ENCODE data around the gene PEAK1.

PEAK1 gene

DNA sequence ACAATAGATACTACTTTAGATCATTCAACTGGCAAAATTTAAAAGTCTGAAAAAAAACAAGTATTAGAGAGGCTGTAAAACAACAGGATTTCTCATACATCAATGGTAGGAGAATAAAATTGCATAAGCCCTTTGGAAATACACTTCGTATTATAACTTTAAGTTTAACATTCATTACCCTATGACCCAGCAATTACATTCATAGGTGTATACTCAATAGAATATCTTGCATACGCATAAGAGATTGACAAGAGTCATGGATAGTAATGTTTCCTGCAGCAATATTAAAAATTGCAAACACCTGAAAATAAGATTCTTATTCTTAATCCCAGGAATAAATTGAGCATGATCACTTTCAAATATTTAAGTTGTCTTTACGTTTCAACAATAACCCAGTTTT is 63.6 kb downstream of the PEAK1 start:
- ChIA-PET CTCF (no interaction called here), POLR2A (no interaction called here)
- Histone ChIP-seq H3K9me3 (ENCODE audit: control insufficient read depth, insufficient read depth, low read depth, low read length) (no peaks in the 10 kb centered on the region), H3K4me3 (ENCODE audit: low read depth, low read length) (no peak overlapping the region), H3K4me1 (ENCODE audit: control insufficient read depth, insufficient read depth, low read length) (peaks cover 3% of the 10 kb centered on the region; the same call in 1 of the 2 replicates), H3K36me3 (ENCODE audit: control insufficient read depth in 2 of 2, insufficient read depth in 1 of 2, low read length in 2 of 2) (no peaks in the 10 kb centered on the region; a peak in 1 of 3 replicates), H3K27ac (ENCODE audit: extremely low read depth, low read depth, low read length) (no peak overlapping the region)
- TF ChIP-seq MZF1 (tag by site-specific recombination; IDR thresholded peaks at IDR 0.05; ENCODE audit: borderline replicate concordance): no peak
- TF ChIP-seq, protein P1, sequence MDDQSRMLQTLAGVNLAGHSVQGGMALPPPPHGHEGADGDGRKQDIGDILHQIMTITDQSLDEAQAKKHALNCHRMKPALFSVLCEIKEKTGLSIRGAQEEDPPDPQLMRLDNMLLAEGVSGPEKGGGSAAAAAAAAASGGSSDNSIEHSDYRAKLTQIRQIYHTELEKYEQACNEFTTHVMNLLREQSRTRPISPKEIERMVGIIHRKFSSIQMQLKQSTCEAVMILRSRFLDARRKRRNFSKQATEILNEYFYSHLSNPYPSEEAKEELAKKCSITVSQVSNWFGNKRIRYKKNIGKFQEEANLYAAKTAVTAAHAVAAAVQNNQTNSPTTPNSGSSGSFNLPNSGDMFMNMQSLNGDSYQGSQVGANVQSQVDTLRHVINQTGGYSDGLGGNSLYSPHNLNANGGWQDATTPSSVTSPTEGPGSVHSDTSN (CRISPR knock-in tag; IDR thresholded peaks at IDR 0.05): no peak
- TF ChIP-seq GFI1B (tag by site-specific recombination; IDR thresholded peaks at IDR 0.05): no peak
- TF ChIP-seq, protein P2, sequence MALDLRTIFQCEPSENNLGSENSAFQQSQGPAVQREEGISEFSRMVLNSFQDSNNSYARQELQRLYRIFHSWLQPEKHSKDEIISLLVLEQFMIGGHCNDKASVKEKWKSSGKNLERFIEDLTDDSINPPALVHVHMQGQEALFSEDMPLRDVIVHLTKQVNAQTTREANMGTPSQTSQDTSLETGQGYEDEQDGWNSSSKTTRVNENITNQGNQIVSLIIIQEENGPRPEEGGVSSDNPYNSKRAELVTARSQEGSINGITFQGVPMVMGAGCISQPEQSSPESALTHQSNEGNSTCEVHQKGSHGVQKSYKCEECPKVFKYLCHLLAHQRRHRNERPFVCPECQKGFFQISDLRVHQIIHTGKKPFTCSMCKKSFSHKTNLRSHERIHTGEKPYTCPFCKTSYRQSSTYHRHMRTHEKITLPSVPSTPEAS (tag by site-specific recombination; IDR thresholded peaks at IDR 0.05): no peak

DNA sequence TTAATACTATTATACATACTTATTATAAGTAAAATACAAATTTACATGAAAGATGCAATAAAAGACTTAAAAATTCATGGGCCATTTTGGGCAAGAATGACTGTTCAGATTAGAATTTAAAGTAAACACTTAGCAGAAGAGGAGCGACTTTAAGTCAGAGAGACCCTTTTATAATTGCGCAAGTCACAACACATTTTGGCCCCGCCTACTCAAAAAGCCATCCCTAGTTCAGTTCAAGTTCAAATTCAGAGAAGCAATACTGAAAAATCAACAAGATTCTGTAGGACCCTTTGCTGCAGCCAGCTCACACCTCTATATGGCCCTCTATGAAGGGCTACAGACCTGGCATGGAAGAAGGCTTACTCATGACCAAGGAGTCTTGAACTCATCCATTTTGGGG is 64.6 kb downstream of the PEAK1 start:
- Histone ChIP-seq H3K4me3 (ENCODE audit: low read depth, low read length) (no peak overlapping the region), H3K36me3 (ENCODE audit: control insufficient read depth in 2 of 2, insufficient read depth in 1 of 2, low read length in 2 of 2) (no peaks in the 10 kb centered on the region), H3K27ac (ENCODE audit: extremely low read depth, low read depth, low read length) (no peak overlapping the region), H3K4me1 (ENCODE audit: control insufficient read depth, insufficient read depth, low read length) (peaks cover 3% of the 10 kb centered on the region; the same call in 1 of the 2 replicates), H3K9me3 (ENCODE audit: control insufficient read depth, insufficient read depth, low read depth, low read length) (no peaks in the 10 kb centered on the region)
- POLR2A ChIA-PET: no interaction called here
- no peak for TF ChIP-seq ZNF521 (tag by site-specific recombination; IDR thresholded peaks at IDR 0.05)
- no peak for TF ChIP-seq ZEB2 (tag by site-specific recombination; IDR thresholded peaks at IDR 0.05)
- no peak for TF ChIP-seq ZNF529 (tag by site-specific recombination; IDR thresholded peaks at IDR 0.05; ENCODE audit: insufficient replicate concordance)
- TF ChIP-seq, protein P3, sequence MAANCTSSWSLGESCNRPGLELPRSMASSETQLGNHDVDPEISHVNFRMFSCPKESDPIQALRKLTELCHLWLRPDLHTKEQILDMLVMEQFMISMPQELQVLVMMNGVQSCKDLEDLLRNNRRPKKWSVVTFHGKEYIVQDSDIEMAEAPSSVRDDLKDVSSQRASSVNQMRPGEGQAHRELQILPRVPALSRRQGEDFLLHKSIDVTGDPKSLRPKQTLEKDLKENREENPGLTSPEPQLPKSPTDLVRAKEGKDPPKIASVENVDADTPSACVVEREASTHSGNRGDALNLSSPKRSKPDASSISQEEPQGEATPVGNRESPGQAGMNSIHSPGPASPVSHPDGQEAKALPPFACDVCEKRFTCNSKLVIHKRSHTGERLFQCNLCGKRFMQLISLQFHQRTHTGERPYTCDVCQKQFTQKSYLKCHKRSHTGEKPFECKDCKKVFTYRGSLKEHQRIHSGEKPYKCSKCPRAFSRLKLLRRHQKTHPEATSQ (tag by site-specific recombination; IDR thresholded peaks at IDR 0.05): no peak
- no peak for TF ChIP-seq ZNF416 (tag by site-specific recombination; IDR thresholded peaks at IDR 0.05)
- TF ChIP-seq ZNF266 (tag by site-specific recombination; IDR thresholded peaks at IDR 0.05; ENCODE audit: low read depth): no peak
- TF ChIP-seq, protein P4, sequence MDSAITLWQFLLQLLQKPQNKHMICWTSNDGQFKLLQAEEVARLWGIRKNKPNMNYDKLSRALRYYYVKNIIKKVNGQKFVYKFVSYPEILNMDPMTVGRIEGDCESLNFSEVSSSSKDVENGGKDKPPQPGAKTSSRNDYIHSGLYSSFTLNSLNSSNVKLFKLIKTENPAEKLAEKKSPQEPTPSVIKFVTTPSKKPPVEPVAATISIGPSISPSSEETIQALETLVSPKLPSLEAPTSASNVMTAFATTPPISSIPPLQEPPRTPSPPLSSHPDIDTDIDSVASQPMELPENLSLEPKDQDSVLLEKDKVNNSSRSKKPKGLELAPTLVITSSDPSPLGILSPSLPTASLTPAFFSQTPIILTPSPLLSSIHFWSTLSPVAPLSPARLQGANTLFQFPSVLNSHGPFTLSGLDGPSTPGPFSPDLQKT (IDR thresholded peaks at IDR 0.05; ENCODE audit: borderline replicate concordance, low read depth, low read length): no peak
- TF ChIP-seq ZNF202 (tag by site-specific recombination; IDR thresholded peaks at IDR 0.05; ENCODE audit: borderline replicate concordance): no peak
- TF ChIP-seq ZNF548 (tag by site-specific recombination; IDR thresholded peaks at IDR 0.05): no peak
- CTCF ChIA-PET: interaction anchor here (0.5 to 1.1 kb wide), 2 partner anchors 9 to 33 kb away, joined by 3 to 4 read pairs; no protein-coding TSS in a partner anchor

DNA sequence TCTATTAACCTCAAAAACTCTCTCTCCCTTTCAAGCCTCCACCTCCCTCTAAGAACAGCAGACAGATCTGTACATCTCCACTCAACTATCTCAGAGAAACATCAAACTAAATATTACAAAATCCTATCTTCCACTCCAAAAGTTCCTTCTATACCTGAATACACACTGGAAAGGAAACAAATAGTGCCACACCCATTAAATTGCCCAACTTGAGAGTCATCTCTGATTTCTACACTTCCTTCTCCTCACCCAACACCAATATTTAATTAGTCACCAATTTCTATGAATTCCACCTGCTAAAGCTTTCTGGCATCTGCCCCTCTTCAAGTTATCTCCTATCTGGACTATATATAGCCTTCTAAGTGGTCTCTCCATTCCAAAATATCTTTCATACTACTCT is 65.8 kb downstream of the PEAK1 start:
- CTCF ChIA-PET: no interaction called here
- Histone ChIP-seq H3K27ac (ENCODE audit: extremely low read depth, low read depth, low read length) (no peak overlapping the region), H3K9me3 (ENCODE audit: control insufficient read depth, insufficient read depth, low read depth, low read length) (no peaks in the 10 kb centered on the region), H3K4me1 (ENCODE audit: control insufficient read depth, insufficient read depth, low read length) (peaks cover 3% of the 10 kb centered on the region; the same call in 1 of the 2 replicates), H3K36me3 (ENCODE audit: control insufficient read depth in 2 of 2, insufficient read depth in 1 of 2, low read length in 2 of 2) (no peaks in the 10 kb centered on the region), H3K4me3 (ENCODE audit: low read depth, low read length) (no peak overlapping the region)
- TF ChIP-seq ZNF660 (tag by site-specific recombination; IDR thresholded peaks at IDR 0.05) (no peak), ZNF707 (tag by site-specific recombination; IDR thresholded peaks at IDR 0.05) (no peak), ZNF529 (tag by site-specific recombination; IDR thresholded peaks at IDR 0.05; ENCODE audit: insufficient replicate concordance) (no peak), ZNF558 (tag by site-specific recombination; IDR thresholded peaks at IDR 0.05) (no peak)
- TF ChIP-seq, protein P5, sequence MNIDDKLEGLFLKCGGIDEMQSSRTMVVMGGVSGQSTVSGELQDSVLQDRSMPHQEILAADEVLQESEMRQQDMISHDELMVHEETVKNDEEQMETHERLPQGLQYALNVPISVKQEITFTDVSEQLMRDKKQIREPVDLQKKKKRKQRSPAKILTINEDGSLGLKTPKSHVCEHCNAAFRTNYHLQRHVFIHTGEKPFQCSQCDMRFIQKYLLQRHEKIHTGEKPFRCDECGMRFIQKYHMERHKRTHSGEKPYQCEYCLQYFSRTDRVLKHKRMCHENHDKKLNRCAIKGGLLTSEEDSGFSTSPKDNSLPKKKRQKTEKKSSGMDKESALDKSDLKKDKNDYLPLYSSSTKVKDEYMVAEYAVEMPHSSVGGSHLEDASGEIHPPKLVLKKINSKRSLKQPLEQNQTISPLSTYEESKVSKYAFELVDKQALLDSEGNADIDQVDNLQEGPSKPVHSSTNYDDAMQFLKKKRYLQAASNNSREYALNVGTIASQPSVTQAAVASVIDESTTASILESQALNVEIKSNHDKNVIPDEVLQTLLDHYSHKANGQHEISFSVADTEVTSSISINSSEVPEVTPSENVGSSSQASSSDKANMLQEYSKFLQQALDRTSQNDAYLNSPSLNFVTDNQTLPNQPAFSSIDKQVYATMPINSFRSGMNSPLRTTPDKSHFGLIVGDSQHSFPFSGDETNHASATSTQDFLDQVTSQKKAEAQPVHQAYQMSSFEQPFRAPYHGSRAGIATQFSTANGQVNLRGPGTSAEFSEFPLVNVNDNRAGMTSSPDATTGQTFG (tag by site-specific recombination; IDR thresholded peaks at IDR 0.05; ENCODE audit: borderline replicate concordance): no peak
- TF ChIP-seq, protein P6, sequence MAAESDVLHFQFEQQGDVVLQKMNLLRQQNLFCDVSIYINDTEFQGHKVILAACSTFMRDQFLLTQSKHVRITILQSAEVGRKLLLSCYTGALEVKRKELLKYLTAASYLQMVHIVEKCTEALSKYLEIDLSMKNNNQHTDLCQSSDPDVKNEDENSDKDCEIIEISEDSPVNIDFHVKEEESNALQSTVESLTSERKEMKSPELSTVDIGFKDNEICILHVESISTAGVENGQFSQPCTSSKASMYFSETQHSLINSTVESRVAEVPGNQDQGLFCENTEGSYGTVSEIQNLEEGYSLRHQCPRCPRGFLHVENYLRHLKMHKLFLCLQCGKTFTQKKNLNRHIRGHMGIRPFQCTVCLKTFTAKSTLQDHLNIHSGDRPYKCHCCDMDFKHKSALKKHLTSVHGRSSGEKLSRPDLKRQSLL (tag by site-specific recombination; IDR thresholded peaks at IDR 0.05): no peak
- POLR2A ChIA-PET: no interaction called here

Data from HEK293 (cell line).